Erythroblast (primary cell): ENCODE data around the gene RNF114.

Experiments
- GATA1 ChIP-seq: IDR thresholded peaks from 2 replicates; pipeline ENCODE4 v1.6.1; 2011; ENCODE audit warnings: low read depth, mild to moderate bottlenecking, control low read depth, low read length, moderate library complexity
- POLR2A ChIP-seq: IDR thresholded peaks from 2 replicates; pipeline ENCODE4 v1.6.1; 2011; ENCODE audit warnings: mild to moderate bottlenecking, low read length

GRCh38 chr20:49914310-49915117 is 21.7 kb upstream of the RNF114 start:
- TF ChIP-seq POLR2A (no peak), GATA1 (no peak)
